Right lobe of liver (tissue), 6 donors: ENCODE data around the gene MADCAM1. TPM values are rescaled to one million over a fixed set of nuclear protein-coding genes. Genes with fewer than 3 reads are reported as not detected.

Experiments used
- ATAC-seq, 4 donors: fragments of 200-7000 bp; cut with Tn5 transposase; one replicate each; pipeline ENCODE4 v1.9.1; 2020; ENCODE audit warnings: mild to moderate bottlenecking in 4 of 4, moderate library complexity in 4 of 4
- DNase-seq, 3 donors: peaks; one replicate each; pipeline ENCODE4 v3.0.0-alpha.2; 2020
- H3K27ac ChIP-seq, 3 donors: fragments of 200-600 bp; one replicate each; pipeline ENCODE4 v1.8.0; 2022
- H3K27me3 ChIP-seq, 2 donors: fragments of 200-600 bp; one replicate each; pipeline ENCODE4 v1.8.0; 2022
- H3K36me3 ChIP-seq, 4 donors: fragments of 200-600 bp; sonication (generic) in 1 of 4; one replicate each; pipeline versions ENCODE4 v1.5.1 to v1.8.0; 2017 to 2022; ENCODE audit warnings: control low read depth in 1 of 4
- H3K4me1 ChIP-seq, 4 donors: fragments of 200-600 bp; sonication (generic) in 1 of 4; one replicate each; pipeline versions ENCODE4 v1.5.1 to v1.8.0; 2017 to 2022; ENCODE audit warnings: control low read depth in 1 of 4
- H3K4me3 ChIP-seq, 3 donors: fragments of 200-600 bp; one replicate each; pipeline ENCODE4 v1.8.0; 2022
- H3K9me3 ChIP-seq, 4 donors: fragments of 200-600 bp; sonication (generic) in 1 of 4; one replicate each; pipeline versions ENCODE4 v1.5.1 to v1.8.0; 2017 to 2022; ENCODE audit warnings: control low read depth in 1 of 4
- POLR2A ChIP-seq: fragments of 450-650 bp; IDR thresholded peaks from one replicate; pipeline ENCODE4 v1.6.1; 2017; ENCODE audit warnings: antibody characterized with exemption, mild to moderate bottlenecking
- WGBS: methylation state at CpG from one replicate; pipeline ENCODE4 v1.1.6; 2018; ENCODE audit warnings: low coverage, low lambda C conversion rate; ENCODE audit not compliant: insufficient coverage; ENCODE audit errors: missing lambda C conversion rate; 5-methylcytosine and 5-hydroxymethylcytosine counted together
- intact Hi-C, 2 donors: fragments of 100-400 bp; cut with DNase I; formaldehyde crosslinking; loops; one replicate each; pipeline versions ENCODE4 v1.11.2 to v1.14.1; 2022
- total RNA-seq, 6 experiments: library from RNA; depleted of rRNA in 2 of 6; stranded (reverse); fragments of >200 nt in 2 of 6; fragmentation: NEBNext Ultra II Directional in 3 of 6; extraction: Animal tissue kit (Norgen Biotek cat#: 25700) in 3 of 6; gene quantifications; one replicate each; pipeline versions ENCODE4 v1.1.0 to v1.2.4, GENCODE V29; 2016 to 2023
- TF ChIP-seq, protein P1 (sequence below), 4 donors: fragments of 200-600 bp in 3 of 4; fragments of 450-650 bp in 1 of 4; IDR thresholded peaks; one replicate each; pipeline versions ENCODE4 v1.5.1 to v1.8.0; 2016 to 2022; ENCODE audit warnings: antibody characterized with exemption in 4 of 4, mild to moderate bottlenecking in 2 of 4
- donor health status: DM: no; HTN: yes; CAD: no.
- donor health status: DM: no; HTN: no; CAD: no.
- donor health status: DM: no; HTN: no; CAD: no.
- donor health status: DM: no; HTN: yes; CAD: no.
- donor health status: DM: no; HTN: yes; CAD: no.

The MADCAM1 gene
- total RNA-seq, 6 experiments from 2014 or later, result 0.11 to 0.69 (median 0.31) TPM

DNA sequence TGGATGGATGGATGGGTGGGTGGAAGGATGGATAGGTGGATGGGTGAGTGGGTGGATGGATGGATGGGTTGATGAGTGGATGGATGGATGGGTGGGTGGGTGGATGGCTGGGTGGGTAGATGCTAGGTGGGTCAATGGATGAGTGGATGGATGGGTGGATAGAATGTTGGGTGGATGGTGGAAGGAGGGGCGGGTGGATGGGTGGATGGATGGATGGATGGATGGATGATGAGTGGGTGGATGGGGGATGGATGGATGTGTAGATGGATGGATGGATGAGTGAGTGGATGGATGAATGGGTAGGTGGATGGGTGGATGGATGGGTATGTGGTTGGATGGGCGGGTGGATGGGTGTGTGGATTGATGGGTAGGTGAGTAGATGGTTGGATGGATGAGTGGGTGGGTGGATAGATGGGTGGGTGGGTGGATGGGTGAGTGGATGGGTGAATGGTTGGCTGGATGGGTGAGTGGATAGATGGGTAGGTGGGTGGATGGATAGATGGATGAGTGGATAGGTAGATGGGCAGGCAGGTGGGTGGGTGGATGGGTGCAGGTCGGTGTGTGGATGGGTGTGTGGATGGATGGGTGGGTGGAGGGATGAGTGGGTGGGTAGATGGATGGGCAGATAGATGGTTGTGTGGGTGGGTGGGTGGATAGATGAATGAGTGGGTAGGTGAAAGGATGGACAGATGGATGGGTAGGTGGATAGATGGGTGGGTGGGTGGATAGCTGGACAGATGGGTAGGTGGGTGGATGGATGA is 31.1 kb upstream of the MADCAM1 start:
- H3K27ac ChIP-seq, result no peak overlapping the region
- no peaks in the 10 kb centered on the region for H3K9me3 ChIP-seq
- TF ChIP-seq, protein P1, sequence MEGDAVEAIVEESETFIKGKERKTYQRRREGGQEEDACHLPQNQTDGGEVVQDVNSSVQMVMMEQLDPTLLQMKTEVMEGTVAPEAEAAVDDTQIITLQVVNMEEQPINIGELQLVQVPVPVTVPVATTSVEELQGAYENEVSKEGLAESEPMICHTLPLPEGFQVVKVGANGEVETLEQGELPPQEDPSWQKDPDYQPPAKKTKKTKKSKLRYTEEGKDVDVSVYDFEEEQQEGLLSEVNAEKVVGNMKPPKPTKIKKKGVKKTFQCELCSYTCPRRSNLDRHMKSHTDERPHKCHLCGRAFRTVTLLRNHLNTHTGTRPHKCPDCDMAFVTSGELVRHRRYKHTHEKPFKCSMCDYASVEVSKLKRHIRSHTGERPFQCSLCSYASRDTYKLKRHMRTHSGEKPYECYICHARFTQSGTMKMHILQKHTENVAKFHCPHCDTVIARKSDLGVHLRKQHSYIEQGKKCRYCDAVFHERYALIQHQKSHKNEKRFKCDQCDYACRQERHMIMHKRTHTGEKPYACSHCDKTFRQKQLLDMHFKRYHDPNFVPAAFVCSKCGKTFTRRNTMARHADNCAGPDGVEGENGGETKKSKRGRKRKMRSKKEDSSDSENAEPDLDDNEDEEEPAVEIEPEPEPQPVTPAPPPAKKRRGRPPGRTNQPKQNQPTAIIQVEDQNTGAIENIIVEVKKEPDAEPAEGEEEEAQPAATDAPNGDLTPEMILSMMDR (IDR thresholded peaks at IDR 0.05), result no peak
- no peak for TF ChIP-seq POLR2A
- no peak for DNase-seq
- ATAC-seq, result no peak
- H3K4me3 ChIP-seq, result no peak overlapping the region
- intact Hi-C loops, result no loop called here
- H3K36me3 ChIP-seq, result no peaks in the 10 kb centered on the region
- peaks cover 0 to 9% (median 0%) of the 10 kb centered on the region in 4 donors for H3K4me1 ChIP-seq
- H3K27me3 ChIP-seq, result no peaks in the 10 kb centered on the region
- 96% methylated on average over 3 of the region's 3 CpGs for whole genome bisulfite sequencing

DNA sequence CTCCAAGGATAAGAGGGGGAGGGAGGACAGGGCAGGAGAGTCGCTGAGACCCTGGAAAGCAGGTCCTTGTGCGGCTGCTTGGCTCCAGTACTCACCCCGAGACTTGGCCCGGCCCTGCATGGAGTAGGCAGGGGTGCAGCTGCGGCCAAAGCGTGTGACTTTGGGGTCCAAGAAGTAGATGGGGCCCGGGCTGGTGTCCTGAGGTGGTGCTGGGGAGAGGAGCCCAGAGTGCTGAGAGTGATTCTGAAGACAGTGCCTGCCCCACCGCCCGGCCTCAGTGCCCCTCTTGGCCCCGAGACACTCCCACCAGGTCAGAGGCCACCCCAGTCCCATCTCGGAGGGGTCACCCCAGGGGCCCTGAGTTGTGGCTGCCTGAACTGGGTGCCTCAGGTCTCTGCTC is 28.7 kb upstream of the MADCAM1 start:
- no peak overlapping the region for H3K27ac ChIP-seq
- DNase-seq (no peak), ATAC-seq (peak in 1 of 4 donors; percentile 4)
- no peak for TF ChIP-seq POLR2A
- TF ChIP-seq, protein P1 (IDR thresholded peaks at IDR 0.05), result no peak
- no peaks in the 10 kb centered on the region for H3K9me3 ChIP-seq
- H3K36me3 ChIP-seq, result no peaks in the 10 kb centered on the region
- H3K27me3 ChIP-seq, result no peaks in the 10 kb centered on the region
- intact Hi-C loops, result no loop called here
- H3K4me1 ChIP-seq, result no peaks in the 10 kb centered on the region
- no peak overlapping the region for H3K4me3 ChIP-seq
- WGBS, result 64% methylated on average over 4 of the region's 11 CpGs

DNA sequence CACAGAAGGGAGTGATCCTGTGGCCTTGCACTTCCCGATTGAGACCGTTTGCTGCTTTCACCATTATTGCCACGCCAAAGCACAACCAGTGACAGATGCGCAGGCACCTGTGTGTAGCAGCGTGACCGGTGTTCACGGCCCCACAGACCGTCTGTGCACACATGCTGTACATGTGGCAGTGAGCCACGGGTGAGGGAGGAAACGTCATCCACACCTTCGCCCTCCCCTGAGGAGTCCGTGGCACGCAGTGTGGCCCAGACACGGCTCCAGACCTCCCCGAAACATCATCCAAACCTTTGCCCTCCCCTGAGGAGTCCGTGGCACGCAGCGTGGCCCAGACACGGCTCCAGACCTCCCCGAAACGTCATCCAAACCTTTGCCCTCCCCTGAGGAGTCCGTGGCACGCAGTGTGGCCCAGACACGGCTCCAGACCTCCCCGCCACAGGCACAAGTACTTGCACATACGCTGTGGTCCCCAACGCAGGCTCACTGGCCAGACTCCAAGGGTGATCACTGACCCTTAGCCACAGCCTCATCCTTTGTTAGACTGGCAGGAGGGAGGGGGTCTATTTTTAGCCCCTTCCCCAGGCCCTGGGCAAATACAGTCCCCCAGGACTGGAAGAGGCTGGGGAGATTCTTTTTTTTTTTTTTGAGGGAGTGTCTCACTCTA is 27.6 kb upstream of the MADCAM1 start:
- ATAC-seq (no peak), DNase-seq (peak in 1 of 3 donors; percentile 42)
- no peak overlapping the region for H3K27ac ChIP-seq
- no peaks in the 10 kb centered on the region for H3K4me1 ChIP-seq
- no peak overlapping the region for H3K4me3 ChIP-seq
- intact Hi-C loops, result no loop called here
- WGBS, result 77% methylated on average over 8 of the region's 27 CpGs
- TF ChIP-seq, protein P1 (IDR thresholded peaks at IDR 0.05), result no peak
- no peak for TF ChIP-seq POLR2A
- H3K27me3 ChIP-seq, result no peaks in the 10 kb centered on the region
- no peaks in the 10 kb centered on the region for H3K36me3 ChIP-seq
- no peaks in the 10 kb centered on the region for H3K9me3 ChIP-seq

DNA sequence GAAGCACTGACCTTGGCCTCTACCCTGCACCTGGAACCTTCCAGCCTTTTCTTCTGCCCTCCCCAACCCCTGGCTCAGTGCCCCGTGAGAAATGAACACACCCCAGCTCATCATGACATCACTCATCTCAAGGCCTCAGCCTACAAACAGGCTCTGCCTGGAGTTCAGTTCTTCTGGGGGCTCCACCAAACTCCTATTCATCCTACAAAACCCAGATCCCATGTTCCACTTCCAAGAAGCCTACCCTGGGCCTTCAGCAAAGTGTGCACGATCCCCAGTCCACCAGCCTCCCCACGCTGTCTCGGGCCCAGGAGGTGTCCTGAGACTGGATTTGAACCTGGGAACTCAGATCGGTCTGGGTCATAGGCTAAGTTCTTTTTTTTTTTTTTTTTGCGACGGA is 26.5 kb upstream of the MADCAM1 start:
- TF ChIP-seq, protein P1 (IDR thresholded peaks at IDR 0.05), result no peak
- TF ChIP-seq POLR2A, result no peak
- WGBS, result 69% methylated on average over 6 of the region's 7 CpGs
- DNase-seq (no peak), ATAC-seq (peak in 1 of 4 donors; percentile 19)
- no peak overlapping the region for H3K27ac ChIP-seq
- H3K9me3 ChIP-seq, result no peaks in the 10 kb centered on the region
- intact Hi-C loops, result no loop called here
- no peaks in the 10 kb centered on the region for H3K36me3 ChIP-seq
- H3K27me3 ChIP-seq, result no peaks in the 10 kb centered on the region
- H3K4me1 ChIP-seq, result no peaks in the 10 kb centered on the region
- H3K4me3 ChIP-seq, result no peak overlapping the region
